Measurements from ENCODE around the gene RASSF8. TPM values are rescaled to one million over a fixed set of nuclear protein-coding genes. Genes with fewer than 3 reads are reported as not detected.
A peak's percentile ranks its signal among the peaks of the same experiment; 100 is the strongest.

The RASSF8 gene
- total RNA-seq, 3 donors from 2014 or later (not counting 1 experiment from before 2014, with no cell fraction given): 0.35 to 1.3 (median 1.2) TPM

GRCh38 chr12:26108915-26109314 is 150.4 kb downstream of the RASSF8 start:
- WGBS (ENCODE audit: insufficient coverage): 72% methylated on average over 2 of the region's 2 CpGs
- H3K4me3 ChIP-seq (ENCODE audit: low read length): no peak overlapping the region
- Mint-ChIP-seq H3K36me3 (no peaks in the 10 kb centered on the region), H3K4me1 (peaks cover 7 to 8% of the 10 kb centered on the region in 2 donors), H3K4me3 (no peak overlapping the region), H3K27ac (no peak overlapping the region), H3K27me3 (ENCODE audit: low read depth in 2 of 2) (peaks cover 25 to 49% of the 10 kb centered on the region in 2 donors), H3K9me3 (no peaks in the 10 kb centered on the region)
- H3K9me3 ChIP-seq (ENCODE audit: control insufficient read depth, insufficient read depth, low read length): no peaks in the 10 kb centered on the region
- H3K27ac ChIP-seq (ENCODE audit: low read length): no peak overlapping the region
- no peaks in the 10 kb centered on the region for H3K36me3 ChIP-seq (ENCODE audit: control insufficient read depth, insufficient read depth, low read length)
- no peak for ATAC-seq
- peaks cover 7% of the 10 kb centered on the region for H3K27me3 ChIP-seq (ENCODE audit: control insufficient read depth, insufficient read depth, low read length)
- H3K4me1 ChIP-seq (ENCODE audit: control insufficient read depth, insufficient read depth, low read length): peaks cover 3% of the 10 kb centered on the region
- no peak for TF ChIP-seq CTCF (IDR thresholded peaks at IDR 0.05)
- intact Hi-C loops (cut with micrococcal nuclease): no loop called here
- no peak for DNase-seq

- Histone ChIP-seq H3K27me3 (ENCODE audit: control insufficient read depth, insufficient read depth, low read length) (peaks cover 9% of the 10 kb centered on the region), H3K36me3 (ENCODE audit: control insufficient read depth, insufficient read depth, low read length) (no peaks in the 10 kb centered on the region), H3K4me1 (ENCODE audit: control insufficient read depth, insufficient read depth, low read length) (peaks cover 6% of the 10 kb centered on the region), H3K4me3 (ENCODE audit: low read length) (no peak overlapping the region), H3K27ac (ENCODE audit: low read length) (no peak overlapping the region), H3K9me3 (ENCODE audit: control insufficient read depth, insufficient read depth, low read length) (no peaks in the 10 kb centered on the region)
- no peak overlapping the region for H3K27ac Mint-ChIP-seq
- H3K9me3 Mint-ChIP-seq: no peaks in the 10 kb centered on the region
- H3K4me3 Mint-ChIP-seq: no peak overlapping the region
- ATAC-seq (no peak), DNase-seq (no peak)
- intact Hi-C loops (cut with micrococcal nuclease): no loop called here
- 91% methylated on average over 10 of the region's 10 CpGs for WGBS (ENCODE audit: insufficient coverage)
- no peaks in the 10 kb centered on the region for H3K36me3 Mint-ChIP-seq
- no peak for TF ChIP-seq CTCF (IDR thresholded peaks at IDR 0.05)
- H3K27me3 Mint-ChIP-seq (ENCODE audit: low read depth in 2 of 2): peaks cover 25 to 49% of the 10 kb centered on the region in 2 donors
- H3K4me1 Mint-ChIP-seq: peaks cover 7 to 8% of the 10 kb centered on the region in 2 donors
These were observed 150.9 kb downstream of the RASSF8 start for GRCh38 chr12:26109343-26109881.

GRCh38 chr12:26112232-26112631 is 153.8 kb downstream of the RASSF8 start:
- Mint-ChIP-seq H3K9me3 (no peaks in the 10 kb centered on the region), H3K27ac (no peak overlapping the region), H3K27me3 (ENCODE audit: low read depth in 2 of 2) (peaks cover 27 to 56% of the 10 kb centered on the region in 2 donors), H3K4me3 (peak overlapping the region; percentile 17), H3K36me3 (no peaks in the 10 kb centered on the region), H3K4me1 (peaks cover 8 to 14% of the 10 kb centered on the region in 2 donors)
- H3K4me3 ChIP-seq (ENCODE audit: low read length): no peak overlapping the region
- WGBS (ENCODE audit: insufficient coverage): 90% methylated on average over 5 of the region's 6 CpGs
- intact Hi-C loops (cut with micrococcal nuclease): no loop called here
- no peak for DNase-seq
- no peak for ATAC-seq
- no peak for TF ChIP-seq CTCF (IDR thresholded peaks at IDR 0.05)
- peaks cover 11% of the 10 kb centered on the region for H3K4me1 ChIP-seq (ENCODE audit: control insufficient read depth, insufficient read depth, low read length)
- peaks cover 9% of the 10 kb centered on the region for H3K27me3 ChIP-seq (ENCODE audit: control insufficient read depth, insufficient read depth, low read length)
- H3K36me3 ChIP-seq (ENCODE audit: control insufficient read depth, insufficient read depth, low read length): no peaks in the 10 kb centered on the region
- H3K27ac ChIP-seq (ENCODE audit: low read length): no peak overlapping the region
- H3K9me3 ChIP-seq (ENCODE audit: control insufficient read depth, insufficient read depth, low read length): no peaks in the 10 kb centered on the region

- H3K4me3 Mint-ChIP-seq: peak overlapping the region; percentile 17
- no peaks in the 10 kb centered on the region for H3K36me3 Mint-ChIP-seq
- Histone ChIP-seq H3K27ac (ENCODE audit: low read length) (no peak overlapping the region), H3K9me3 (ENCODE audit: control insufficient read depth, insufficient read depth, low read length) (no peaks in the 10 kb centered on the region), H3K4me1 (ENCODE audit: control insufficient read depth, insufficient read depth, low read length) (peaks cover 11% of the 10 kb centered on the region), H3K36me3 (ENCODE audit: control insufficient read depth, insufficient read depth, low read length) (no peaks in the 10 kb centered on the region), H3K4me3 (ENCODE audit: low read length) (no peak overlapping the region), H3K27me3 (ENCODE audit: control insufficient read depth, insufficient read depth, low read length) (peaks cover 9% of the 10 kb centered on the region)
- DNase-seq (no peak), ATAC-seq (no peak)
- TF ChIP-seq CTCF (IDR thresholded peaks at IDR 0.05): no peak
- 96% methylated on average over 8 of the region's 8 CpGs for WGBS (ENCODE audit: insufficient coverage)
- H3K4me1 Mint-ChIP-seq: peaks cover 8 to 15% of the 10 kb centered on the region in 2 donors
- H3K27ac Mint-ChIP-seq: no peak overlapping the region
- peaks cover 30 to 56% of the 10 kb centered on the region in 2 donors for H3K27me3 Mint-ChIP-seq (ENCODE audit: low read depth in 2 of 2)
- H3K9me3 Mint-ChIP-seq: no peaks in the 10 kb centered on the region
- intact Hi-C loops (cut with micrococcal nuclease): no loop called here
These were observed 154.2 kb downstream of the RASSF8 start for GRCh38 chr12:26112703-26113147.

All from natural killer cell (primary cell).